Osteocyte (in vitro differentiated cells): ENCODE data around the gene PRKAR2B. TPM values are rescaled to one million over a fixed set of nuclear protein-coding genes. Genes with fewer than 3 reads are reported as not detected.
A peak's percentile ranks its signal among the peaks of the same experiment; 100 is the strongest.

Experiments used
- DNase-seq: peaks from one replicate; pipeline ENCODE4 v3.0.0; 2021; ENCODE audit warnings: mixed read lengths; ENCODE audit not compliant: unreplicated experiment; ENCODE audit errors: extremely low spot score
- H3K27ac Mint-ChIP-seq: one replicate; pipeline ENCODE4 v1.8.0; 2021; ENCODE audit warnings: mild to moderate bottlenecking, mixed read lengths; ENCODE audit not compliant: unreplicated experiment
- H3K27me3 Mint-ChIP-seq: one replicate; pipeline ENCODE4 v1.8.0; 2021; ENCODE audit warnings: mixed read lengths; ENCODE audit not compliant: unreplicated experiment
- H3K36me3 Mint-ChIP-seq: one replicate; pipeline ENCODE4 v1.8.0; 2021; ENCODE audit warnings: mixed read lengths; ENCODE audit not compliant: unreplicated experiment
- H3K4me1 Mint-ChIP-seq: one replicate; pipeline ENCODE4 v1.8.0; 2021; ENCODE audit warnings: mixed read lengths; ENCODE audit not compliant: unreplicated experiment
- H3K4me3 Mint-ChIP-seq: one replicate; pipeline ENCODE4 v1.8.0; 2021; ENCODE audit warnings: mild to moderate bottlenecking, moderate library complexity, mixed read lengths; ENCODE audit not compliant: unreplicated experiment
- H3K9me3 Mint-ChIP-seq: one replicate; pipeline ENCODE4 v1.8.0; 2021; ENCODE audit warnings: mixed read lengths; ENCODE audit not compliant: unreplicated experiment
- CTCF ChIP-seq: fragments of 200-600 bp; sonication (generic); IDR thresholded peaks from 2 replicates; pipeline ENCODE4 v1.5.0; 2021; ENCODE audit warnings: antibody characterized with exemption, mild to moderate bottlenecking, moderate library complexity
- total RNA-seq: library from RNA; stranded (reverse); gene quantifications from 2 replicates; pipeline ENCODE4 v1.2.1, GENCODE V29; 2021

The PRKAR2B gene
- total RNA-seq, 1 donor from 2014 or later, result 3.3 TPM

- no peak overlapping the region for H3K4me3 Mint-ChIP-seq
- no peaks in the 10 kb centered on the region for H3K9me3 Mint-ChIP-seq
- peak; percentile 75 for TF ChIP-seq CTCF
- no peaks in the 10 kb centered on the region for H3K27me3 Mint-ChIP-seq
- H3K4me1 Mint-ChIP-seq, result peaks cover 6% of the 10 kb centered on the region
- no peaks in the 10 kb centered on the region for H3K36me3 Mint-ChIP-seq
- DNase-seq, result no peak
- no peak overlapping the region for H3K27ac Mint-ChIP-seq
Observed at GRCh38 chr7:107147464-107148393, 103.2 kb downstream of the PRKAR2B start.

- no peak for DNase-seq
- Mint-ChIP-seq H3K4me3 (no peak overlapping the region), H3K4me1 (peaks cover 6% of the 10 kb centered on the region), H3K27me3 (no peaks in the 10 kb centered on the region), H3K27ac (no peak overlapping the region), H3K9me3 (no peaks in the 10 kb centered on the region), H3K36me3 (no peaks in the 10 kb centered on the region)
- TF ChIP-seq CTCF, result no peak
Observed at GRCh38 chr7:107148721-107149120, 104.2 kb downstream of the PRKAR2B start.

GRCh38 chr7:107149863-107150262, 105.4 kb downstream of the PRKAR2B start:
- no peak overlapping the region for H3K4me3 Mint-ChIP-seq
- no peak for DNase-seq
- no peaks in the 10 kb centered on the region for H3K36me3 Mint-ChIP-seq
- H3K4me1 Mint-ChIP-seq, result peaks cover 6% of the 10 kb centered on the region
- no peak for TF ChIP-seq CTCF
- H3K9me3 Mint-ChIP-seq, result no peaks in the 10 kb centered on the region
- H3K27me3 Mint-ChIP-seq, result no peaks in the 10 kb centered on the region
- H3K27ac Mint-ChIP-seq, result no peak overlapping the region

GRCh38 chr7:107150375-107151073, 106.0 kb downstream of the PRKAR2B start:
- peaks cover 6% of the 10 kb centered on the region for H3K4me1 Mint-ChIP-seq
- H3K36me3 Mint-ChIP-seq, result no peaks in the 10 kb centered on the region
- H3K9me3 Mint-ChIP-seq, result no peaks in the 10 kb centered on the region
- H3K4me3 Mint-ChIP-seq, result no peak overlapping the region
- DNase-seq, result no peak
- peak; percentile 70 for TF ChIP-seq CTCF
- no peak overlapping the region for H3K27ac Mint-ChIP-seq
- H3K27me3 Mint-ChIP-seq, result no peaks in the 10 kb centered on the region

- Mint-ChIP-seq H3K27me3 (no peaks in the 10 kb centered on the region), H3K4me3 (no peak overlapping the region), H3K4me1 (peaks cover 6% of the 10 kb centered on the region), H3K27ac (no peak overlapping the region), H3K36me3 (no peaks in the 10 kb centered on the region), H3K9me3 (no peaks in the 10 kb centered on the region)
- no peak for DNase-seq
- TF ChIP-seq CTCF, result no peak
Observed at GRCh38 chr7:107151538-107151937, 107.0 kb downstream of the PRKAR2B start.
